HepG2 (cell line): ENCODE results near the gene GGT1. TPM values are rescaled to one million over a fixed set of nuclear protein-coding genes. Genes with fewer than 3 reads are reported as not detected.

Source experiments
- ATF1 ChIP-seq: IDR thresholded peaks from 2 replicates; pipeline ENCODE4 v1.6.1; 2016; ENCODE audit warnings: mild to moderate bottlenecking, control low read depth
- BCL6 ChIP-seq: IDR thresholded peaks from 2 replicates; pipeline ENCODE4 v1.6.1; 2016; ENCODE audit warnings: missing genetic modification reagents, missing compliant biosample characterization
- CERS6 ChIP-seq: sonication (generic); formaldehyde crosslinking; IDR thresholded peaks from 2 replicates; pipeline ENCODE4 v1.5.0; 2020; ENCODE audit warnings: missing genetic modification reagents
- DR1 ChIP-seq: sonication (generic); formaldehyde crosslinking; IDR thresholded peaks from 2 replicates; pipeline ENCODE4 v1.8.0; 2021; ENCODE audit warnings: mild to moderate bottlenecking, missing genetic modification reagents, inconsistent platforms
- ELF4 ChIP-seq: sonication (generic); formaldehyde crosslinking; IDR thresholded peaks from 2 replicates; pipeline ENCODE4 v1.5.0; 2020; ENCODE audit warnings: missing genetic modification reagents, mild to moderate bottlenecking, moderate library complexity, borderline replicate concordance
- GLI4 ChIP-seq: sonication (generic); formaldehyde crosslinking; IDR thresholded peaks from 2 replicates; pipeline ENCODE4 v1.5.1; 2020; ENCODE audit warnings: missing genetic modification reagents, mild to moderate bottlenecking, moderate library complexity, borderline replicate concordance
- HMG20B ChIP-seq: conservative IDR thresholded peaks from 2 replicates; pipeline ENCODE4 v1.6.1; 2016; ENCODE audit warnings: missing genetic modification reagents, missing compliant biosample characterization
- HNRNPL ChIP-seq: fragments of 200-400 bp; formaldehyde crosslinking; IDR thresholded peaks from 2 replicates; pipeline ENCODE4 v1.6.1; 2017; ENCODE audit warnings: mild to moderate bottlenecking, low read depth, low read length
- MED13 ChIP-seq: sonication (generic); formaldehyde crosslinking; IDR thresholded peaks from 2 replicates; pipeline ENCODE4 v1.5.0; 2020; ENCODE audit warnings: missing genetic modification reagents
- MLLT10 ChIP-seq: sonication (generic); formaldehyde crosslinking; IDR thresholded peaks from 2 replicates; pipeline ENCODE4 v1.4.0; 2020; ENCODE audit warnings: missing genetic modification reagents
- MXD4 ChIP-seq: IDR thresholded peaks from 2 replicates; pipeline ENCODE4 v1.6.1; 2016; ENCODE audit warnings: mild to moderate bottlenecking, missing biosample characterization, missing genetic modification reagents
- PAX8 ChIP-seq: sonication (generic); formaldehyde crosslinking; IDR thresholded peaks from 2 replicates; pipeline ENCODE4 v1.8.0; 2022; ENCODE audit warnings: mild to moderate bottlenecking, missing genetic modification reagents, borderline replicate concordance
- POLR2AphosphoS5 ChIP-seq: IDR thresholded peaks from 2 replicates; pipeline ENCODE4 v1.6.1; 2012; ENCODE audit warnings: low read depth, low read length
- RAD21 ChIP-seq: fragments of 450-650 bp; formaldehyde crosslinking; IDR thresholded peaks from 2 replicates; pipeline ENCODE4 v1.5.0; 2020; ENCODE audit warnings: mild to moderate bottlenecking
- SMAD9 ChIP-seq: sonication (generic); formaldehyde crosslinking; IDR thresholded peaks from 2 replicates; pipeline ENCODE4 v1.5.1; 2020; ENCODE audit warnings: mild to moderate bottlenecking, missing genetic modification reagents
- SRF ChIP-seq: IDR thresholded peaks from 2 replicates; pipeline ENCODE4 v1.6.1; 2011; ENCODE audit warnings: mild to moderate bottlenecking, low read depth, low read length, moderate library complexity
- TOPORS ChIP-seq: sonication (generic); formaldehyde crosslinking; IDR thresholded peaks from 2 replicates; pipeline ENCODE4 v1.8.0; 2023; ENCODE audit warnings: mild to moderate bottlenecking, missing genetic modification reagents
- ZC3H4 ChIP-seq: sonication (generic); formaldehyde crosslinking; IDR thresholded peaks from 2 replicates; pipeline ENCODE4 v1.4.0; 2020; ENCODE audit warnings: missing genetic modification reagents, borderline replicate concordance
- ZFYVE20 ChIP-seq: sonication (generic); formaldehyde crosslinking; IDR thresholded peaks from 2 replicates; pipeline ENCODE4 v1.8.0; 2023; ENCODE audit warnings: low read depth, mild to moderate bottlenecking, moderate library complexity, missing genetic modification reagents, borderline replicate concordance
- ZKSCAN8 ChIP-seq: IDR thresholded peaks from 2 replicates; pipeline ENCODE4 v1.6.1; 2016; ENCODE audit warnings: borderline replicate concordance, missing genetic modification reagents, missing compliant biosample characterization
- ZMAT3 ChIP-seq: sonication (generic); formaldehyde crosslinking; conservative IDR thresholded peaks from 2 replicates; pipeline ENCODE4 v1.7.0; 2021; ENCODE audit warnings: missing genetic modification reagents
- ZNF235 ChIP-seq: sonication (generic); formaldehyde crosslinking; IDR thresholded peaks from 2 replicates; pipeline ENCODE4 v1.8.1; 2023; ENCODE audit warnings: mild to moderate bottlenecking, missing genetic modification reagents, borderline replicate concordance
- ZNF335 ChIP-seq: sonication (generic); formaldehyde crosslinking; IDR thresholded peaks from 2 replicates; pipeline ENCODE4 v1.4.0; 2020; ENCODE audit warnings: missing genetic modification reagents
- ZNF383 ChIP-seq: sonication (generic); formaldehyde crosslinking; IDR thresholded peaks from 2 replicates; pipeline ENCODE4 v1.4.0; 2020; ENCODE audit warnings: missing genetic modification reagents, mild to moderate bottlenecking, borderline replicate concordance
- ZNF557 ChIP-seq: sonication (generic); formaldehyde crosslinking; IDR thresholded peaks from 2 replicates; pipeline ENCODE4 v1.4.0; 2020; ENCODE audit warnings: missing genetic modification reagents
- ZNF652 ChIP-seq: IDR thresholded peaks from 2 replicates; pipeline ENCODE4 v1.6.1; 2016; ENCODE audit warnings: low read depth, borderline replicate concordance
- ZNF773 ChIP-seq: sonication (generic); formaldehyde crosslinking; IDR thresholded peaks from 2 replicates; pipeline ENCODE4 v1.4.0; 2020; ENCODE audit warnings: missing genetic modification reagents, borderline replicate concordance
- ZNF782 ChIP-seq: sonication (generic); formaldehyde crosslinking; IDR thresholded peaks from 2 replicates; pipeline ENCODE4 v1.4.0; 2020; ENCODE audit warnings: missing genetic modification reagents, mild to moderate bottlenecking, borderline replicate concordance
- ZNF792 ChIP-seq: IDR thresholded peaks from 2 replicates; pipeline ENCODE4 v1.6.1; 2016
- ZSCAN22 ChIP-seq: sonication (generic); formaldehyde crosslinking; IDR thresholded peaks from 2 replicates; pipeline ENCODE4 v1.4.0; 2020; ENCODE audit warnings: mild to moderate bottlenecking, missing genetic modification reagents
- ZSCAN9 ChIP-seq: IDR thresholded peaks from 2 replicates; pipeline ENCODE4 v1.6.1; 2016; ENCODE audit warnings: borderline replicate concordance
- polyA plus RNA-seq, 8 experiments: library from polyadenylated mRNA; depleted of rRNA in 3 of 8; stranded (reverse) in 7 of 8; unstranded in 1 of 8; fragments of >200 nt; fragmentation: Illumina TruSeq in 4 of 8; extraction: Trizol in 4 of 8; gene quantifications; 2 replicates each; pipeline versions ENCODE4 v1.2.1 to v1.2.3, GENCODE V29; 2011 to 2016; ENCODE audit warnings: low read depth in 4 of 8, missing spikeins in 1 of 8, mixed read lengths in 1 of 8; ENCODE audit not compliant: insufficient read depth in 1 of 8
- total RNA-seq, 5 experiments: library from RNA; depleted of rRNA; stranded (reverse); fragments of >200 nt; fragmentation: Illumina TruSeq; extraction: Trizol; gene quantifications; 2 replicates each; pipeline ENCODE4 v1.2.3, GENCODE V29; 2016; ENCODE audit warnings: low read depth in 1 of 5

GGT1 gene
- total and polyA plus RNA-seq, 2 of the 13 experiments (the other 11 are each of a cell fraction or from before 2014, with no cell fraction given): 29.9 to 103 TPM

- TF ChIP-seq MXD4 (CRISPR knock-in tag) (peak; percentile 74), ZNF652 (CRISPR knock-in tag) (peak; percentile 66; the same call in 1 of the 2 replicates), ZNF335 (CRISPR knock-in tag) (peak; percentile 89), ELF4 (CRISPR knock-in tag) (peak; percentile 90), MED13 (peak; percentile 70; the same call in 1 of the 2 replicates), ZNF557 (CRISPR knock-in tag) (no peak), DR1 (CRISPR knock-in tag) (peak; percentile 71; the same call in 1 of the 2 replicates), ZC3H4 (CRISPR knock-in tag) (peak; percentile 91), SMAD9 (CRISPR knock-in tag) (0 out of 2 replicates have a peak, but pooled peaks have one; percentile 26), ZKSCAN8 (CRISPR knock-in tag) (peak; percentile 63), TOPORS (CRISPR knock-in tag) (0 out of 2 replicates have a peak, but pooled peaks have one; percentile 64), PAX8 (CRISPR knock-in tag) (no peak; the same call in 1 of the 2 replicates), ZMAT3 (CRISPR knock-in tag) (0 out of 2 replicates have a peak, but pooled peaks have one; percentile 25), ATF1 (peak; percentile 81), CERS6 (CRISPR knock-in tag) (no peak), ZFYVE20 (CRISPR knock-in tag) (0 out of 2 replicates have a peak, but pooled peaks have one; percentile 51), HMG20B (no peak), SRF (peak; percentile 75), ZNF792 (CRISPR knock-in tag) (peak; percentile 91), ZNF773 (CRISPR knock-in tag) (no peak), BCL6 (CRISPR knock-in tag) (peak; percentile 61), ZSCAN22 (CRISPR knock-in tag) (no peak), ZNF235 (peak; percentile 83; the same call in 1 of the 2 replicates), POLR2AphosphoS5 (peak; percentile 86), HNRNPL (0 out of 2 replicates have a peak, but pooled peaks have one; percentile 50), MLLT10 (CRISPR knock-in tag) (no peak), GLI4 (CRISPR knock-in tag) (peak; percentile 89; the same call in 1 of the 2 replicates), ZNF782 (peak; percentile 48; the same call in 1 of the 2 replicates), RAD21 (0 out of 2 replicates have a peak, but pooled peaks have one; percentile 35), ZSCAN9 (CRISPR knock-in tag) (peak; percentile 93), ZNF383 (CRISPR knock-in tag) (no peak)
These were observed 47.6 kb upstream of the GGT1 start, which contains the start of gene SNRPD3 (continued) for GRCh38 chr22:24555165-24556039.
